Measurements from ENCODE around the gene SPATA31D4. TPM values are rescaled to one million over a fixed set of nuclear protein-coding genes. Genes with fewer than 3 reads are reported as not detected.

Gene SPATA31D4
- total and polyA plus RNA-seq, 7 donors = 0.23 TPM; not detected in 6

- no peak for DNase-seq
- Histone ChIP-seq H3K27ac (no peak overlapping the region), H3K4me1 (no peaks in the 10 kb centered on the region), H3K36me3 (no peaks in the 10 kb centered on the region), H3K9me3 (no peaks in the 10 kb centered on the region), H3K4me3 (no peak overlapping the region), H3K27me3 (no peaks in the 10 kb centered on the region)
- intact Hi-C loops (cut with DNase I) = no loop called here
- TF ChIP-seq CTCF (IDR thresholded peaks at IDR 0.05) (no peak), EP300 (IDR thresholded peaks at IDR 0.05) (no peak), POLR2A (IDR thresholded peaks at IDR 0.05) (no peak), POLR2AphosphoS5 (IDR thresholded peaks at IDR 0.05) (no peak)
- 91 to 95% methylated on average over 3 of the region's 3 CpGs for WGBS, 2 donors
Measured at GRCh38 chr9:81968026-81968425, 39.8 kb downstream of the SPATA31D4 start.

- intact Hi-C loops (cut with DNase I) = no loop called here
- no peaks in the 10 kb centered on the region for H3K36me3 ChIP-seq
- H3K9me3 ChIP-seq = no peaks in the 10 kb centered on the region
- no peaks in the 10 kb centered on the region for H3K27me3 ChIP-seq
- no peak overlapping the region for H3K27ac ChIP-seq
- no peak for TF ChIP-seq CTCF (IDR thresholded peaks at IDR 0.05)
- no peak for TF ChIP-seq POLR2AphosphoS5 (IDR thresholded peaks at IDR 0.05)
- TF ChIP-seq EP300 (IDR thresholded peaks at IDR 0.05) = no peak
- TF ChIP-seq POLR2A (IDR thresholded peaks at IDR 0.05) = no peak
- no peak overlapping the region for H3K4me3 ChIP-seq
- H3K4me1 ChIP-seq = peaks cover 0 to 7% (median 0%) of the 10 kb centered on the region in 4 donors
- DNase-seq = no peak
Measured at GRCh38 chr9:81969971-81970370, 41.7 kb downstream of the SPATA31D4 start.

- Histone ChIP-seq H3K9me3 (no peaks in the 10 kb centered on the region), H3K36me3 (no peaks in the 10 kb centered on the region), H3K4me3 (no peak overlapping the region), H3K27me3 (no peaks in the 10 kb centered on the region), H3K27ac (no peak overlapping the region), H3K4me1 (peaks cover 0 to 9% (median 0%) of the 10 kb centered on the region in 4 donors)
- DNase-seq = no peak
- intact Hi-C loops (cut with DNase I) = no loop called here
- TF ChIP-seq POLR2AphosphoS5 (IDR thresholded peaks at IDR 0.05) = no peak
- no peak for TF ChIP-seq CTCF (IDR thresholded peaks at IDR 0.05)
- no peak for TF ChIP-seq POLR2A (IDR thresholded peaks at IDR 0.05)
- TF ChIP-seq EP300 (IDR thresholded peaks at IDR 0.05) = no peak
Measured at GRCh38 chr9:81971727-81972126, 43.5 kb downstream of the SPATA31D4 start.

GRCh38 chr9:81974764-81975163, 46.5 kb downstream of the SPATA31D4 start:
- DNase-seq = no peak
- Histone ChIP-seq H3K9me3 (peaks cover 0 to 2% (median 0%) of the 10 kb centered on the region in 4 donors), H3K27me3 (no peaks in the 10 kb centered on the region), H3K4me1 (peaks cover 0 to 9% (median 0%) of the 10 kb centered on the region in 4 donors), H3K36me3 (no peaks in the 10 kb centered on the region), H3K4me3 (no peak overlapping the region), H3K27ac (no peak overlapping the region)
- intact Hi-C loops (cut with DNase I) = no loop called here
- WGBS, 2 donors = 88 to 90% methylated on average over 5 of the region's 5 CpGs
- TF ChIP-seq EP300 (IDR thresholded peaks at IDR 0.05) (no peak), CTCF (IDR thresholded peaks at IDR 0.05) (no peak), POLR2A (IDR thresholded peaks at IDR 0.05) (no peak), POLR2AphosphoS5 (IDR thresholded peaks at IDR 0.05) (no peak)

GRCh38 chr9:81976351-81976750, 48.1 kb downstream of the SPATA31D4 start:
- WGBS, 2 donors = 95% methylated on average over 11 of the region's 11 CpGs
- DNase-seq = no peak
- no peak for TF ChIP-seq POLR2A (IDR thresholded peaks at IDR 0.05)
- no peak for TF ChIP-seq CTCF (IDR thresholded peaks at IDR 0.05)
- no peak for TF ChIP-seq EP300 (IDR thresholded peaks at IDR 0.05)
- TF ChIP-seq POLR2AphosphoS5 (IDR thresholded peaks at IDR 0.05) = no peak
- H3K9me3 ChIP-seq = peaks cover 0 to 2% (median 0%) of the 10 kb centered on the region in 4 donors
- no peak overlapping the region for H3K4me3 ChIP-seq
- H3K27ac ChIP-seq = no peak overlapping the region
- H3K36me3 ChIP-seq = no peaks in the 10 kb centered on the region
- H3K4me1 ChIP-seq = peaks cover 0 to 9% (median 0%) of the 10 kb centered on the region in 4 donors
- intact Hi-C loops (cut with DNase I) = no loop called here
- H3K27me3 ChIP-seq = no peaks in the 10 kb centered on the region

Measured in sigmoid colon (tissue), 7 donors.